ENCODE results near the gene SGPP2.

DNA sequence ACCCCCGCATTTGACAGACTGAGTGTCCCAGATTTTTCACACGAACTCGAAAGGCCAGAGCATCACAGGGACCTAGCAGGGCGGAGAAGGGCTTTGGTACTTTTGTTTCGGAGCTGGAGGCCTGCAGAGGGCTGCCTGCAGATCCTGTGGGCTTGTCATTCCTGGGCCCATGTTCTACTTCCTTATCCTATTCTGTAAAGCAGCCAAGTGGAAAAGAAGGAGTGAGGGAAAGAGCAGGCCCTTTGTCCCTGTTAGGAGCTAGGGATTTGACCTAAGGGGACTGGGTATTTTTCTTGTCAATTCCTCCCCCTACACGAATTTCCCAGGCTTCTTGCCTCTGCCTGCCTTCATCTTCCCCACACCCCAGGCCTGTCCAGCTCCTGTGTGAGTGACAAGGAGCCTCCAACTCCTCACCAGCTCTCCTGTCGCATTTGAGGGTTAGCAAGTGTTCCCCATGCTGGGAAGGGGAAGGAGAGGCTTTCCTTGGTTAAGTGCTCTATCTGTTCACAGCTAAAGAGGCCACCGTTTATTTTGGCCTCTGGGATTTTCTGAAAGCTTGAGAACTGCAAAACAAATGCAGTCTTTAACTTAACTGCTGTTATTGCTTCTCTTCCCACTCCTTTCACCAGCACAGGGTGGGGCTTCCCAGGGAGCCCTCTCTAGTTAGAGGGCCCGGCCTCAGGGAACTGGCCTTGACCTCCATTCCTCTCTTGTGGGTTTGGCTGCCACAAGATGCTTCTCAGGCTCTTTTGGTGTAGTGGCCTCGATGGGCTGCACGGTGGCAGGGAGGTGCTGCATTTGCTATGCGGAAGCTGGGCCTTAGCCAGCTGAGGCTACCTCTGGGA is 61.2 kb downstream of the SGPP2 start:
- TF ChIP-seq, protein P1, sequence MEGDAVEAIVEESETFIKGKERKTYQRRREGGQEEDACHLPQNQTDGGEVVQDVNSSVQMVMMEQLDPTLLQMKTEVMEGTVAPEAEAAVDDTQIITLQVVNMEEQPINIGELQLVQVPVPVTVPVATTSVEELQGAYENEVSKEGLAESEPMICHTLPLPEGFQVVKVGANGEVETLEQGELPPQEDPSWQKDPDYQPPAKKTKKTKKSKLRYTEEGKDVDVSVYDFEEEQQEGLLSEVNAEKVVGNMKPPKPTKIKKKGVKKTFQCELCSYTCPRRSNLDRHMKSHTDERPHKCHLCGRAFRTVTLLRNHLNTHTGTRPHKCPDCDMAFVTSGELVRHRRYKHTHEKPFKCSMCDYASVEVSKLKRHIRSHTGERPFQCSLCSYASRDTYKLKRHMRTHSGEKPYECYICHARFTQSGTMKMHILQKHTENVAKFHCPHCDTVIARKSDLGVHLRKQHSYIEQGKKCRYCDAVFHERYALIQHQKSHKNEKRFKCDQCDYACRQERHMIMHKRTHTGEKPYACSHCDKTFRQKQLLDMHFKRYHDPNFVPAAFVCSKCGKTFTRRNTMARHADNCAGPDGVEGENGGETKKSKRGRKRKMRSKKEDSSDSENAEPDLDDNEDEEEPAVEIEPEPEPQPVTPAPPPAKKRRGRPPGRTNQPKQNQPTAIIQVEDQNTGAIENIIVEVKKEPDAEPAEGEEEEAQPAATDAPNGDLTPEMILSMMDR (IDR thresholded peaks at IDR 0.05) = no peak
- TF ChIP-seq EP300 (IDR thresholded peaks at IDR 0.05) = no peak
- no peak for TF ChIP-seq POLR2A (IDR thresholded peaks at IDR 0.05)

Data from ovary (tissue), 3 donors.